ENCODE results near the gene TBX2. TPM values are rescaled to one million over a fixed set of nuclear protein-coding genes. Genes with fewer than 3 reads are reported as not detected.

TBX2 gene
- total and polyA plus RNA-seq, 2 of the 13 experiments (the other 11 are each of a cell fraction or from before 2014, with no cell fraction given), result 2.8 to 15.3 TPM

GRCh38 chr17:61412860-61413660 lies 13.4 kb downstream of the TBX2 start (continued):
- TF ChIP-seq SP1 (IDR thresholded peaks at IDR 0.05), result no peak
- 0 out of 2 replicates have a peak, but pooled peaks have one; percentile 9 for TF ChIP-seq SP1 (CRISPR knock-in tag; IDR thresholded peaks at IDR 0.05)
- 0 out of 2 replicates have a peak, but pooled peaks have one; percentile 45 for TF ChIP-seq ZNF747 (CRISPR knock-in tag; IDR thresholded peaks at IDR 0.05; ENCODE audit: borderline replicate concordance)
- TF ChIP-seq KDM5A (IDR thresholded peaks at IDR 0.05; ENCODE audit: borderline replicate concordance, low read length), result peak; percentile 39; the same call in 1 of the 2 replicates
- peak; percentile 47 for TF ChIP-seq PAXIP1 (CRISPR knock-in tag; conservative IDR thresholded peaks at IDR 0.05)
- peak; percentile 11; the same call in 1 of the 2 replicates for TF ChIP-seq ZNF644 (CRISPR knock-in tag; IDR thresholded peaks at IDR 0.05; ENCODE audit: low read depth)
- TF ChIP-seq MNT (IDR thresholded peaks at IDR 0.05), result no peak
- peak; percentile 88 for TF ChIP-seq SAFB2 (CRISPR knock-in tag; IDR thresholded peaks at IDR 0.05; ENCODE audit: borderline replicate concordance, low read depth)
- TF ChIP-seq POLR2G (IDR thresholded peaks at IDR 0.05; ENCODE audit: low read depth, low read length), result peak; percentile 47; the same call in 1 of the 2 replicates
- TF ChIP-seq NR2F6 (IDR thresholded peaks at IDR 0.05), result peak; percentile 78
- TF ChIP-seq NR2F6 (CRISPR knock-in tag; IDR thresholded peaks at IDR 0.05), result 0 out of 2 replicates have a peak, but pooled peaks have one; percentile 4
- no peak for TF ChIP-seq ATF7 (IDR thresholded peaks at IDR 0.05)
- no peak; the same call in 1 of the 2 replicates for TF ChIP-seq ATF7 (CRISPR knock-in tag; IDR thresholded peaks at IDR 0.05)
- no peak for TF ChIP-seq ELF3 (CRISPR knock-in tag; IDR thresholded peaks at IDR 0.05)
- TF ChIP-seq ZBTB7A (CRISPR knock-in tag; IDR thresholded peaks at IDR 0.05), result 0 out of 2 replicates have a peak, but pooled peaks have one; percentile 7
- TF ChIP-seq ZNF232 (CRISPR knock-in tag; IDR thresholded peaks at IDR 0.05; ENCODE audit: borderline replicate concordance), result no peak
- peak; percentile 3; the same call in 1 of the 2 replicates for TF ChIP-seq TCF7 (IDR thresholded peaks at IDR 0.05; ENCODE audit: low read depth)
- TF ChIP-seq ZNF577 (CRISPR knock-in tag; IDR thresholded peaks at IDR 0.05; ENCODE audit: borderline replicate concordance, low read depth), result no peak
- 0 out of 2 replicates have a peak, but pooled peaks have one; percentile 36 for TF ChIP-seq ZBTB21 (CRISPR knock-in tag; IDR thresholded peaks at IDR 0.05)
- peak; percentile 10 for TF ChIP-seq AGO2 (optimal IDR thresholded peaks at IDR 0.05; ENCODE audit: low read depth, low read length)
- TF ChIP-seq ZNF563 (CRISPR knock-in tag; IDR thresholded peaks at IDR 0.05), result peak; percentile 37; the same call in 1 of the 2 replicates
- TF ChIP-seq PRMT3 (CRISPR knock-in tag; IDR thresholded peaks at IDR 0.05; ENCODE audit: borderline replicate concordance, low read depth), result no peak; the same call in 1 of the 2 replicates
- TF ChIP-seq ZFX (CRISPR knock-in tag; IDR thresholded peaks at IDR 0.05; ENCODE audit: low read depth), result peak; percentile 73
- TF ChIP-seq ZSCAN25 (CRISPR knock-in tag; IDR thresholded peaks at IDR 0.05), result no peak
- TF ChIP-seq FLYWCH1 (CRISPR knock-in tag; IDR thresholded peaks at IDR 0.05), result no peak
- TF ChIP-seq RXRB (CRISPR knock-in tag; IDR thresholded peaks at IDR 0.05; ENCODE audit: borderline replicate concordance), result 0 out of 2 replicates have a peak, but pooled peaks have one; percentile 45
